ENCODE measurements around the gene CHCHD6. TPM values are rescaled to one million over a fixed set of nuclear protein-coding genes. Genes with fewer than 3 reads are reported as not detected.
A peak's percentile ranks its signal among the peaks of the same experiment; 100 is the strongest.

CHCHD6 gene
- total RNA-seq, 1 experiment from 2014 or later: 32.3 TPM

GRCh38 chr3:126731044-126731443 lies 27.0 kb downstream of the CHCHD6 start:
- DNase-seq (ENCODE audit: low spot score): no peak
- in situ Hi-C loops (cut with HindIII; ENCODE audit: low sequenced_read_pairs): no loop called here

DNA sequence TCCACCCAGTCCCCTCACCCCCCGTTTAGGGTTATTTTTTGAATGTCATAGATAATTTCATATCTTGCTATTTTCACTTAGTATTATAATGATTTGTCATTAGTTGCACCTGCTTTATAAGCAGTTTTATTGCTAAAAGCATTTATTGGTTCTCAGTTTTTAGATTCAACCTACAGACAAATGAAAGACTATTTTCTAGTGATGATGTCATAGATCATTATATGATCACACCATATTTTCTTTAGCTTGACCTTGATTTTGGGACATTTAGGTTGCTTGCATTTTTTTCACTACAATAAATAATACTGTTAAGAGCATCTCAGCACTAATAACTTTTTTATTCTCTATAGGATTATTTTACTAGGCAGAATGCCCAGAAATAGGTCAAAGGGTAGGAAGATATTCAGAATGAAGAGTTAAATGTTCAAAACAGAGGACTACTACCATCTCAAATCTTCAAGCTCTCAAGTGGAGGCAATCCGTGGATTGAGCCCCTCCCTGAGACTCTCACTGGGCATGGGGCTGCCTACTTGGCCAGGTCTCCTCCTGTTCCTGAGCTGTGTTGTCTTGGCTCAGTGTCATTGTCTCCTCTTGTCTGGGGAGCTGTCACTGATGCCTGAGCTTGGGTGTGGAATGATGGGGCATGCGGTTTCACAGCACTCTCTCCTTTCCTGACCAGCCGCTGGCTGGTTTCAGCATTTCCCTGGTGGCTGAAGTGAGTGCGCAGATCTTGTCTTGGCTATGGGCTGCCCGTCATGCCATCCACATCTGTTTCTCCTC lies 28.4 kb downstream of the CHCHD6 start:
- in situ Hi-C loops (cut with HindIII; ENCODE audit: low sequenced_read_pairs): no loop called here
- no peak for DNase-seq (ENCODE audit: low spot score)

GRCh38 chr3:126733061-126733430 lies 29.0 kb downstream of the CHCHD6 start:
- in situ Hi-C loops (cut with HindIII; ENCODE audit: low sequenced_read_pairs): no loop called here

DNA sequence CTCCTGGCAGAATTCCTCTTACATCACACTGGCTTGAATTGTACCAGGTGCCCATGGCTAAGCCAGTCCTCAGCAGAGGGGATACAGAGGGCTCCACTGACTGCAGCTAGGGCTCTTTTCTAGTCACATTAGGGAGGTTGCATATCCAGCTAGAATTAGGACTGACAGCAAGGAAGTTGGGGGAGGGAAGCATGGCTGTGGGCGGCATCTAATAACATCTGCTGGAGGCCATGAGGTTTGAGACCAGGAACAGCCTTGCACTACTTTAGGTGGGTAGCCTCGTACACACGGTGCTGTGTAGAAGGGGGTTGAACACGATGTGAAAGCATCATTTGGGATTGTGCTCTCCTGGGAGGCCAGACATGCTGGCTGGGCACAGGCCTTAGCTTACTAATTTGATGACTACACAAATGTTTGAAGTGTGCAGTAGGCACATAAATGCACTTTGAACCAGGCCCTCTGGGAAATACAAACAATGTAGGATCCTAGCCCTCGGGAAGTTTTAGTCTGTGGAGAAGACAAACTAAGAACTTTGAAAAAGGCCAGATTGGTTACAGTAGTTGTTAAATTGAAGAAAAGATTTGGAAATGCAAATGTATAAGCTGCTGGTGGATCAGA lies 30.2 kb downstream of the CHCHD6 start:
- in situ Hi-C loops (cut with HindIII; ENCODE audit: low sequenced_read_pairs): no loop called here
- no peak for DNase-seq (ENCODE audit: low spot score)

More at GRCh38 chr3:126733061-126733430, 29.0 kb downstream of the CHCHD6 start:
- no peak for DNase-seq (ENCODE audit: low spot score)

- in situ Hi-C loops (cut with HindIII; ENCODE audit: low sequenced_read_pairs): no loop called here
- DNase-seq (ENCODE audit: low spot score): no peak
Measured at GRCh38 chr3:126737527-126737926, 33.5 kb downstream of the CHCHD6 start.

DNA sequence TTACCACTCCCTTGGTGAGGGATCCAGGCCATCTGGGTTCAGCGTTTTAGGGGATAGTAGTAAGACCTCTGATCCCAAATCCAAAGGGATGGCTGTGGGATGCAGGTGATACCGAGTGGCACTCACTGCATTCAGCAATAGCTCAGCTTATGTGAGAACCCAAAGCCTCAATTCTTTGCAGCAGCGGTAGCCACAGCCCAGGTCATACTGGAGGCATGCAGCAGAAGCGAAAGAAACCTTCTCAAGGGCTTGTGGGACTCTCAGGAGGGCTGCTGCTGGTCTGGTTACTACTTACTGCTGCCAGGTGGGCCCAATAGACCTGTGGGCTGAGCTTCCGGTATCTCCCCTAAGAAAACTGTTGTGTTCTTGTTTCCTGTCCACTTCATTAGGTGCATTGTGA lies 38.0 kb downstream of the CHCHD6 start:
- in situ Hi-C loops (cut with HindIII; ENCODE audit: low sequenced_read_pairs): no loop called here
- DNase-seq (ENCODE audit: low spot score): no peak

- DNase-seq (ENCODE audit: low spot score): no peak
- in situ Hi-C loops (cut with HindIII; ENCODE audit: low sequenced_read_pairs): no loop called here
Measured at GRCh38 chr3:126743350-126743749, 39.3 kb downstream of the CHCHD6 start.

GRCh38 chr3:126743781-126744180 lies 39.7 kb downstream of the CHCHD6 start:
- in situ Hi-C loops (cut with HindIII; ENCODE audit: low sequenced_read_pairs): no loop called here
- DNase-seq (ENCODE audit: low spot score): peak; percentile 14

GRCh38 chr3:126745760-126746394 lies 41.8 kb downstream of the CHCHD6 start:
- in situ Hi-C loops (cut with HindIII; ENCODE audit: low sequenced_read_pairs): no loop called here
- no peak for DNase-seq (ENCODE audit: low spot score)

GRCh38 chr3:126746395-126747177 lies 42.5 kb downstream of the CHCHD6 start:
- no peak for DNase-seq (ENCODE audit: low spot score)
- in situ Hi-C loops (cut with HindIII; ENCODE audit: low sequenced_read_pairs): no loop called here

- no peak for DNase-seq (ENCODE audit: low spot score)
- in situ Hi-C loops (cut with HindIII; ENCODE audit: low sequenced_read_pairs): no loop called here
Measured at GRCh38 chr3:126747768-126748167, 43.7 kb downstream of the CHCHD6 start.

- no peak for DNase-seq (ENCODE audit: low spot score)
- in situ Hi-C loops (cut with HindIII; ENCODE audit: low sequenced_read_pairs): no loop called here
Measured at GRCh38 chr3:126748701-126749546, 44.9 kb downstream of the CHCHD6 start.

DNA sequence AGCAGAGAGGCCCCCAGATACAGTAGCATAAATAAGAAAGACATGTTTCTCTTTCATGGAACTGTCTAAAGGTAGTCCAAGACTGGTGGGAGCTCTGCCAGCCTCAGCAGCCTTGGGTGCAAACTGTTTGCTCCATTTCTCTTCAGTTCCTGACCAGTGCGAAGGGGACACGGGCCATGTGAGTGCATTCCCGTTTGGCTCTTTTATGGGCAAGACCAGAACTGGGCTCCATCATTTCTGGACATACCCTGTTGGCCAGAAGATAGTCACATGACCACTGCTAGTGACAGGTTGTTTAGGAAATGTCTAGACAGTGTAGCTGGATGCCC lies 45.5 kb downstream of the CHCHD6 start:
- DNase-seq (ENCODE audit: low spot score): no peak
- in situ Hi-C loops (cut with HindIII; ENCODE audit: low sequenced_read_pairs): no loop called here

GRCh38 chr3:126749931-126750755 lies 46.1 kb downstream of the CHCHD6 start:
- in situ Hi-C loops (cut with HindIII; ENCODE audit: low sequenced_read_pairs): no loop called here
- no peak for DNase-seq (ENCODE audit: low spot score)

DNA sequence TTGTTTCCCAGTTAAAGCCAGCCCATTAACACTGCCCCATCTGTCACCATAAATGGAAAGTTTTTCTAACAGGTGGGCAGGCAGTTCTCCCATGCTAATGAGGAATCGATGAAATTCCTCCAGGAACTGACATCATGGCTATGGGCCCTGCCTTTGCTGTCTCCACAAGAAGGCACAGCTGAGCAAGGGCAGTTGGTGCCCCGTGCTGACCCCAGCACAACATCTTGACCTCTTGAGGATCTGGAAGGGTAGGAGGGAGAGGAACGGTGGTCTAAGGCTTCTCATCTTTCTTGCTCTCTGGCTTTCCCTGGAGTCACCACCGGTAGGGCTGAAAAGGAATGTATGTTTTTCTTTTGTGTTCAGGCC lies 46.7 kb downstream of the CHCHD6 start:
- no peak for DNase-seq (ENCODE audit: low spot score)
- in situ Hi-C loops (cut with HindIII; ENCODE audit: low sequenced_read_pairs): no loop called here

DNA sequence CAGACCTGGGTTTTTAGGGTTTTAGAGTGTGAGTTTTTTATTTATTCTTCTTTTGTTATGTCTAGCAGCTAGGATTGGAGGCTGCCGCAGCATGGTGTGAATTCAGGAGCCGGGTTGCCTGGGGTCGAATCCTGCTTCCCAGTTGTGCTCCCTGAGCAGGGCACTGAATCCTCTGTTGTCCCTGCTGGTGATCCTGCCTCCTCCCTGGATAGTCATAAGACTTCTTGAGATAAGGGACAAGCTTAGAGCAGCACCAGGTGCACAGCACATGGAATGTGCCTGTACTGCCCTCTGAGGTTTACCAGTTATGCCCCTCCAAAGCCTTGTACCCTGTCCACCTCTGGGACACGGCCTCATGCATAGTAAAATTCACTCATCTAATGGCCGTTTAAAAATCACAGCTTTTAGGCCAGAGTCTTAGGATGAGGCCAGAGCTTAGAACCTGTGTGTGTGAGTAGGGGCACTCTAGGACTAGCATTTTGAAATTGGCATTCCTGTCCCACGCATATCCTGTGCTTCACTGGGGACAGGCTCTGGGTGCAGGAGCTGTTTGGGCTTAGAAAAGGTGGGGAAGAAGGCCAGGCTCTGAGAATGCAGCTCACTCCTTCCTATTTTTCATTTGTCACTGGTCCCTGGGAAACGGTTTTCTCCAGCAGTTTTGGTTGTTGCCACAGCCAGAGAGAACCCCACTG lies 47.7 kb downstream of the CHCHD6 start:
- no peak for DNase-seq (ENCODE audit: low spot score)
- in situ Hi-C loops (cut with HindIII; ENCODE audit: low sequenced_read_pairs): no loop called here

GRCh38 chr3:126752303-126753190 lies 48.5 kb downstream of the CHCHD6 start:
- peak; percentile 80 for DNase-seq (ENCODE audit: low spot score)
- in situ Hi-C loops (cut with HindIII; ENCODE audit: low sequenced_read_pairs): no loop called here
